HG03280 (cell line): ENCODE measurements around the gene RASA4B.
"Not testable (repeated sequence)": the region's sequence is repeated elsewhere in the genome, so short reads cannot be mapped to it uniquely, and the experiment has no call there.

ENCODE experiments used
- ATAC-seq: cut with Tn5 transposase; IDR thresholded peaks from one replicate; pipeline ENCODE4 v1.9.1; 2021; ENCODE audit warnings: mild to moderate bottlenecking, moderate library complexity; ENCODE audit not compliant: unreplicated experiment

RASA4B gene

GRCh38 chr7:102454932-102455331, 62.6 kb downstream of the RASA4B start:
- ATAC-seq, result not testable (repeated sequence)

- no peak for ATAC-seq
Observed at GRCh38 chr7:102454468-102454867, 63.1 kb downstream of the RASA4B start.

DNA sequence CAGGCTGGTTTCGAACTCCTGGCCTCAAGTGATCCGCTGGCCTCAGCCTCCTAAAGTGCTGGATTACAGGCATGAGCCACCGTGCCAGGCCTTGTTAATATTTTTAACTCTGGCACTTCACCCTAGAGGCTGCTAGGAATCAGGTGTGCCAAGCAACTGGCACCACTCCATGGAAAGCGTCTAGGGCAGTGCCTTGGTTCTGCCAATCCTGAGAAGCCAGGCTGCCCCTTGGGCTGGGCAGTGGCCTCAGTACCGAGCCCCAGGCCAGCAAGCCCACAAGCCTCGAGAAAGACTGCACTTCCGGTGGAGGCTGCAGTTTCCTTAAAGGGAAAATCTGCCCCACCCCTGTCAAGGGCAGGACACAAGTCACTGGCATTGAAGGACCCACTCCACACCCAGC, 64.3 kb downstream of the RASA4B start:
- ATAC-seq, result no peak

DNA sequence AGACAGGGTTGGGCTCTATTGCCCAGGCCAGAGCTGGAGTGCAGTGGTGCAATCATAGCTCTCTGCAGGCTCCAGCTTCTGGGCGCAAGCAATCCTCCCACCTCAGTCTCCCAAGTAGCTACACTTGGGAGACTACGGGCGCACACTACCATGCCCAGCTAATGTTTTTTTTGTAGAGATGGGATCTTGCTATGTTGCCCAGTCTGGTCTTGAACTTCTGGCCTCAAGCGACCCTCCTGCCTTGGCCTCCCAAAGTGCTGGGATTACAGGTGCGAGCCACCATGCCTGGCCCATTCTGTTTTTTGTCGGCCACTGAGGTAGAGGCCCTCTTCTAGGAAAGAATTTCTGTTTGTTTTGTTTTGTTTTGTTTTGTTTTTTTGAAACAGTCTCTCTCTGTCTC, 65.1 kb downstream of the RASA4B start:
- ATAC-seq, result no peak

DNA sequence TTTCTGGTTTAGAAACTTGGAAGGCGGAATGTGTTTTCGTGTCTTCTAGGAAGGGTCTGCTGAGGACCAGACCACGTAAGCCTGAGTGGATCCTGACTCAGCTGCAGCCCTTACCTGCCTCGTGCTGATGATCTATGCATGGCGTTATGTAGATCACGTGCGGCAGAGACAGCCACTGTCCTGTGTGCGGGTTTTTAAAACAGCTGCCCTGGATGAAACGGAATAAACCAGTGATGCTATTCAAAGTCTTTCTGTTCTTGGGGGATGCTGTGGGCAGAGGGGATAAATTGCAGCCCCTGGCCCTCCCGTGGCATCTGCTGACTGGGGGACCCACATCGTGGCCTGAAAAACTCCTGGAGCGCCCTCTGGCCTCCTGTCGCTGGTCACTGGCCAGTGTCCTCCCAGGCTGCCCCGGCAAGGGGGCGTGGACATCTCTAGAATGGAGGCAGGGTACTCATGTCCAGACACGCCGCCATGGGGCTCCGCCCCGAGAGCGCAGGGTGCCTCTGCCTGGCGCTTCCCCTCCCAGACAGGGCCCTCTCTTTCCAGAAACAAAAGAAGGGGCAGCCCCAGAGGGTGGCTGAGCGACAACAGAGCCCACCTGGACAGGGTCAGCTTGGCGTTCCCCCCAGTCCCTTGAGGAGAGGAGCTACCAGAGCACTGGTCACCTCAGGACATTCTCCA, 66.1 kb downstream of the RASA4B start:
- no peak for ATAC-seq

DNA sequence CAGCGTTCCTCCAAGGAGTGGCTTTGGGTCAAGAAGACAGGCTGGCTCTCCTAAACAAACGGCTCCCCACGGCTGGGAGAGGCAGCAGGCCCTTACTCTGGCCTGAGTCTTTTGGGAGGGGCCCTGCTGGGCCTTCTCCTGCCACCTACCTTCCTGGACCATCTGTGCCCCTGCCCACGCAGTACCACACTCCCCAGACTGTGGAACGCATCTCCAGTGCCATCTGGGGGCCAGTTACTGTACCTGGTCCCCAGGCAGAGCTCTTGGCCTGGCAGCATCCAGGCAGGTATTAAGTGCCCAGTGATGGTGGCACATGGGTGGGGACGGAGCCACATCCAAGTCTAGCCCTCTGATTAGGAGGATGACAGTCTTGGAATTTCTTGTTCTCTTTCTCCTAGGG, 67.3 kb downstream of the RASA4B start:
- no peak for ATAC-seq

- ATAC-seq, result no peak
Observed at GRCh38 chr7:102449136-102449535, 68.4 kb downstream of the RASA4B start.

DNA sequence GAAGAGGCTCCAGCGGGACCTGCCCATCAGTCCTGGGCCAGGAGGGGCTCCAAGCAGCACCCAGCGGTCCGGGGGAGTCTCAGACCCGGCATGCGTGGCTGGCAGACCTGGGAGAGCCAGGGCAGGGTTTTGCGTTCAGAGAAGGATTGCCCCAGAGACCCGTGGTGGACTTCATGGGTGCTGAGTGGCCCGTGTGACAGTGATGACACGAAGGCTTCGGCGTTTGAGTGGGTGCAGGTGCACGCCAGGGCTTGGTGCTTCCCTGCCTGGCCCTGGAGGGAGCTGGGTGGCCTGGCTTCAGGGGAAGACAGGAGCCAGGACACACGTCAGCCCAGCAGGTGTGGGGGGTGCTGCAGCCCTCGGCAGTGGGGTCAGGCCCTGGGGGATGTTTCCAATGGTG, 70.3 kb downstream of the RASA4B start:
- ATAC-seq, result no peak

- ATAC-seq, result no peak
Observed at GRCh38 chr7:102446387-102447156, 71.0 kb downstream of the RASA4B start.

- ATAC-seq, result no peak
Observed at GRCh38 chr7:102445674-102446071, 71.9 kb downstream of the RASA4B start.

DNA sequence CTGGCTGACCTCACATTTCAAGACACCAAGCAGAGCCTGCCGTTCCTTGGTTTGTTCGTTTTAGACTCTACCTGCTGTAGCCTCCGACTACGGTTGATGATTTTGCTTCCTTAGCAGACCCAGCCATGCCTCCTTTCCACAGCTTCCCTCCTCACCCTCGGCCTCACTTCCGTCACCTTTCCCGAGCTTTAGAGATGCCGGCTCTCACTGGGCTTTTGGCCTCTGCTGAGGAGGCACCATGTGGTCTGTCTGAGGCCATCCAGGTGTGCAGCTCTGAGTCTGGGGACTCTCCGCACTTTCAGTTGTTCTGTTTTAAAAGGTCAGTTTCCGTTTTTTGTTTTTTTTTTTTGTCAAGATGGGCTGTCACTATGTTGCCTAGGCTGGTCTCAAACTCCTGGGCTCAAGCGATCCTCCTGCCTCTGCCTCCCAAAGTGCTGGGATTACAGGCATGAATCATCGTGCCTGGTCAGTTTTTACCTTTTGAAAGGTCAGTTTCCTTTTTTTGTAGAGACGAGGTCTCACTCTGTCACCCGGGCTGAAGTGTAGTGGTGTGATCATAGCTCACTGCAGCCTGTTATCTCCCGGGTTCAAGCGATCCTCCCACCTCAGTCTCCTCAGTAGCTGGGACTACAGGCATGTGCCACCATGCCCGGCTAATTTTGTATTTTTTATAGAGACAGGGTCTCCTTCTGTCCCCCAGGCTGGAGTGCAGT, 72.5 kb downstream of the RASA4B start:
- ATAC-seq, result peak; percentile 67

DNA sequence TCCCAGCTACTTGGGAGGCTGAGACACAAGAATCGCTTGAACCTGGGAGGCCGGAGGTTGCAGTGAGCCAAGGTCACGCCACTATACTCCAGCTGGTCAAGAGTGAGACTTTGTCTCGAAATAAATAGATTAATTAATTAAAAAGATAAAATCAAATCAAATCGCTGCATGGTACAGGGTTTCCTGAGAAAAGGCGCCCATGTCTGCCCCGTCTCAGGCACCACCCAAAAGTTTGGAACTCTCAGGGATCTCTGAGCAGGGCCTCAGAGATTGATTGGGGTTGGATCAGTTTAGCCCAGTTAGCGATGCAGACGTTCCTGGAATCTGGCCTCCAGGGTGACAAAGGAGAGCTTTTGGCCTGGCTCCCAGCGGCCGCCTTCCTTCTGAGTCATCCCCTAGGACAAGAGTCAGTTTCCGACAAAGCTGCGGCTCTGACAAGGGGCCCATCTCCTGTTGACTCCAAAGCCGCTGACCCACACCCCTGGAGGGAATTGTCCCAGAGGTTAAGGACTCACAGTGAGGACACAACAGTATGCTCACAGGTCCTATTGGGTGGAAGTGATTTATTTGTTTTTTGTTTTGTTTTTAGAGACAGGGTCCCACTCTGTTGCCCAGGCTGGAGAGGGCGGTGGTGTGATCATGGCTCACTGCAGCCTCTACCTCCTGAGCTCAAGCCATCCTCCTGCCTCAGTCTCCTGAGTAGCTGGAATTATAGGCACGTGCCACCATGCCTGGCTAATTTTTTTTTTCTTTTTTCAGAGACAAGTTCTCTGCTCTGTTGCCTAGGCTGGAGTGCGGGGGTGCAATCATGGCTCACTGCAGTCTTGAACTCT, 77.4 kb downstream of the RASA4B start:
- no peak for ATAC-seq

- no peak for ATAC-seq
Observed at GRCh38 chr7:102436118-102436517, 81.5 kb downstream of the RASA4B start.

DNA sequence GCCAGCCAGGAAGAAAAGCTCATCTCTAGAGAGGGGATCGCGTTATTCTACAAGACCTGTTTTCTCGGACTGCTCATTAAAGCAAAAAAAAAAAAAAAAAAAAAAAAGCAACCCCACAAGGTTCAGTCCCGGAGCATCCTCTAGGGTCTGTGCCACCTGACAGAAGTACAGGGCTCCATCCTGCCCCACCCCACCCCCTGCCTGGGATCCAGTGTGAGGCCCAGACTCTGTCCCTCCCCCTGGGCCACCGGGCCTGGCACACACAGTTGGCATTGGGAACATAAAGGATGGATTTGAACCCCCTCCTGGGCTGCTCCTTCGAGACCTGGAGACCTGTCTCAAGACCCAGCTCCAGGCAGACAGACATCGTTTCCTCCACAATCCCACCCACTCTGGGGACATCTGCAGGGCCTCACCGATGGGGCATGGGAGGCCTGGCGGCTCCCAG, 83.5 kb downstream of the RASA4B start:
- ATAC-seq, result no peak

GRCh38 chr7:102433219-102434038, 84.1 kb downstream of the RASA4B start, which contains the start of gene ORAI2:
ORAI2 (plus strand) TSS chr7:102433575; CDS start chr7:102438957, 5,382 bp downstream.
- ATAC-seq, result peak; percentile 69
